GM12878 (cell line): ENCODE data around the gene SPDYE4.

Experiments
- POLR2A ChIP-seq: IDR thresholded peaks from 2 replicates; pipeline ENCODE4 v1.6.1; 2011; ENCODE audit warnings: low read depth, mild to moderate bottlenecking, low read length
- ZBED1 ChIP-seq: IDR thresholded peaks from 2 replicates; pipeline ENCODE4 v1.6.1; 2016; ENCODE audit warnings: borderline replicate concordance
- TF ChIP-seq, protein P1 (sequence below): IDR thresholded peaks from 2 replicates; pipeline ENCODE4 v1.6.1; 2011; ENCODE audit warnings: low read depth, mild to moderate bottlenecking, low read length, moderate library complexity, borderline replicate concordance; ENCODE audit errors: extremely low read depth

DNA sequence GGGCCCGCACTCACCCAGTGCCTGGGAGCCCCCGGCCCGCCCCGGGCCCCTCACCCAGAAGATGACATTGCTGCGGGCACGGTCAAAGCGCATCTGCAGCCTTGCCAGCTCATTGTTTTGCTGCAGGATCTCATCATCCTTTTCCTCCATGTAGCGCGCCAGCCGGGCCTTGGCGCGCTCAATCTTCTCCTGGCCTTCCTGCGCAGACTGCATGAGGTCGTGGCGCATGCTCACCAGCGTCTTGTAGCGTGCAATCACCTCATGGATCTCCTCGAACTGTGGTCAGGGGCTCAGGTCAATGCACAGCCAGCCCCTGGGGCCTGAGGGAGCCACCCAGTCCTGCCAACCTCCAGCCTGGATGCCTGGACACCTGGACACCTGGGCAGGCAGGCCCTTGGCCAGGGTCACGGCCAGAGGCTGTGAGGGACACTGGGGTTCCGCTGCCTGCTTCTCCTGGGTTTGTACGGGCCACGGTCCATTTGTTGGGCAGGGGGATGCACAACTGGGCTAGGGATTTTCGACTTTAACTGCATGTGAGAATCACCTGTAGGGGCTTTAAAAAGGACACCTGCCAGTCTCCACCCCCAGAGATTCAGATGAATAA is 22.9 kb downstream of the SPDYE4 start:
- TF ChIP-seq POLR2A = no peak
- TF ChIP-seq, protein P1, sequence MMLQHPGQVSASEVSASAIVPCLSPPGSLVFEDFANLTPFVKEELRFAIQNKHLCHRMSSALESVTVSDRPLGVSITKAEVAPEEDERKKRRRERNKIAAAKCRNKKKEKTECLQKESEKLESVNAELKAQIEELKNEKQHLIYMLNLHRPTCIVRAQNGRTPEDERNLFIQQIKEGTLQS = no peak
- no peak for TF ChIP-seq ZBED1
